HG03521 (cell line): ENCODE measurements around the gene UCP3.

Source experiments
- ATAC-seq: cut with Tn5 transposase; IDR thresholded peaks from one replicate; pipeline ENCODE4 v1.9.1; 2021; ENCODE audit warnings: mild to moderate bottlenecking, moderate library complexity; ENCODE audit not compliant: unreplicated experiment

Gene UCP3

GRCh38 chr11:73980001-73980961 is 28.6 kb downstream of the UCP3 start:
- ATAC-seq: peak; percentile 23

- no peak for ATAC-seq
Observed at GRCh38 chr11:73978576-73979086, 30.3 kb downstream of the UCP3 start.

GRCh38 chr11:73977856-73978519 is 30.9 kb downstream of the UCP3 start:
- ATAC-seq: no peak

GRCh38 chr11:73976451-73977151 is 32.3 kb downstream of the UCP3 start:
- ATAC-seq: no peak

- ATAC-seq: no peak
Observed at GRCh38 chr11:73975479-73975757, 33.5 kb downstream of the UCP3 start.

- no peak for ATAC-seq
Observed at GRCh38 chr11:73974604-73975478, 34.0 kb downstream of the UCP3 start.

- no peak for ATAC-seq
Observed at GRCh38 chr11:73972620-73973449, 36.0 kb downstream of the UCP3 start.

GRCh38 chr11:73972187-73972586 is 36.7 kb downstream of the UCP3 start:
- ATAC-seq: no peak

GRCh38 chr11:73971175-73971719 is 37.6 kb downstream of the UCP3 start:
- ATAC-seq: no peak

GRCh38 chr11:73969991-73970800 is 38.7 kb downstream of the UCP3 start:
- ATAC-seq: no peak

- ATAC-seq: no peak
Observed at GRCh38 chr11:73969091-73969490, 39.8 kb downstream of the UCP3 start.

- ATAC-seq: no peak
Observed at GRCh38 chr11:73968356-73968966, 40.4 kb downstream of the UCP3 start.

- no peak for ATAC-seq
Observed at GRCh38 chr11:73965764-73966121, 43.1 kb downstream of the UCP3 start.

- ATAC-seq: no peak
Observed at GRCh38 chr11:73965076-73965763, 43.7 kb downstream of the UCP3 start.

- no peak for ATAC-seq
Observed at GRCh38 chr11:73963861-73964260, 45.0 kb downstream of the UCP3 start.

GRCh38 chr11:73962101-73962705 is 46.7 kb downstream of the UCP3 start:
- ATAC-seq: no peak

- no peak for ATAC-seq
Observed at GRCh38 chr11:73961321-73961720, 47.6 kb downstream of the UCP3 start.
